T-helper 22 cell (primary cell): ENCODE results near the gene PTPN5.

Experiments used
- DNase-seq: peaks from one replicate; pipeline ENCODE4 v3.0.0-alpha.2; 2020; ENCODE audit warnings: low read depth

PTPN5 gene

GRCh38 chr11:18773104-18773503 lies 18.5 kb downstream of the PTPN5 start:
- no peak for DNase-seq

GRCh38 chr11:18772211-18772610 lies 19.4 kb downstream of the PTPN5 start:
- DNase-seq = no peak

- no peak for DNase-seq
Observed at GRCh38 chr11:18771266-18772035, 20.1 kb downstream of the PTPN5 start.

GRCh38 chr11:18770479-18771125 lies 21.0 kb downstream of the PTPN5 start:
- no peak for DNase-seq

GRCh38 chr11:18769802-18770456 lies 21.7 kb downstream of the PTPN5 start:
- no peak for DNase-seq

- DNase-seq = no peak
Observed at GRCh38 chr11:18768978-18769377, 22.6 kb downstream of the PTPN5 start.

- DNase-seq = no peak
Observed at GRCh38 chr11:18768472-18768901, 23.1 kb downstream of the PTPN5 start.

- DNase-seq = no peak
Observed at GRCh38 chr11:18766015-18766414, 25.6 kb downstream of the PTPN5 start.

GRCh38 chr11:18765554-18765953 lies 26.0 kb downstream of the PTPN5 start:
- DNase-seq = no peak

- DNase-seq = no peak
Observed at GRCh38 chr11:18761741-18762140, 29.9 kb downstream of the PTPN5 start.

- no peak for DNase-seq
Observed at GRCh38 chr11:18761144-18761543, 30.5 kb downstream of the PTPN5 start.

- no peak for DNase-seq
Observed at GRCh38 chr11:18757811-18758210, 33.8 kb downstream of the PTPN5 start.

- no peak for DNase-seq
Observed at GRCh38 chr11:18756889-18757288, 34.7 kb downstream of the PTPN5 start.

- no peak for DNase-seq
Observed at GRCh38 chr11:18754308-18754707, 37.3 kb downstream of the PTPN5 start.

GRCh38 chr11:18752502-18752901 lies 39.1 kb downstream of the PTPN5 start:
- no peak for DNase-seq

- DNase-seq = no peak
Observed at GRCh38 chr11:18750944-18751343, 40.7 kb downstream of the PTPN5 start.

GRCh38 chr11:18749681-18750319 lies 41.8 kb downstream of the PTPN5 start:
- DNase-seq = no peak

GRCh38 chr11:18748766-18749365 lies 42.7 kb downstream of the PTPN5 start:
- DNase-seq = no peak

GRCh38 chr11:18745251-18745650 lies 46.3 kb downstream of the PTPN5 start:
- no peak for DNase-seq

- DNase-seq = no peak
Observed at GRCh38 chr11:18743900-18744514, 47.6 kb downstream of the PTPN5 start.

GRCh38 chr11:18743365-18743764 lies 48.2 kb downstream of the PTPN5 start:
- no peak for DNase-seq

- DNase-seq = no peak
Observed at GRCh38 chr11:18741783-18742182, 49.8 kb downstream of the PTPN5 start.
